Measurements from ENCODE around the gene CSNK1E.

CSNK1E gene

DNA sequence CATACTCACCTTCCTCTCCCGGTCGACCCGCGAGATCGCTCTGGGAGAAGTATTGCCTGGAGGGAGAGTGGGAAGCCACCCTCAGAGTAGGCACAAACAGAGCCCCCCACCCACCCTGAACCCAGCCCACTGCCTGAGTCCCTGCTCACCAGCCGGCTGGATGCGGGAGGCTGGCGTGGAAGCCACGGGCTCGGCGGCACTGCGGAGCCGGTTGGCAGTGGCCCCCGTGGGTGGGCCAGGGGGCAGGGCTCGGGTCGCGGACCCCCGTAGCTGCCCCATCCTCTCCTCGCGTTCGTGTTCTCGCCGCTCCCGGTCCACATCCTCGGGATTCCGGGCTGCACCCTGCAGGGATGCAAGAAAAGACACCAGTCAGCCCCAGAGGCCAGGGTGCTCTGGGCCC is 23.0 kb downstream of the CSNK1E start:
- no peak overlapping the region for H3K4me3 ChIP-seq (ENCODE audit: insufficient read length, low read depth)
- peaks cover 95% of the 10 kb centered on the region for H3K36me3 ChIP-seq (ENCODE audit: insufficient read depth, insufficient read length, low read length)
- TF ChIP-seq SUZ12 (IDR thresholded peaks at IDR 0.05; ENCODE audit: extremely low read depth, insufficient read depth, insufficient read length) (no peak), YY1 (IDR thresholded peaks at IDR 0.05; ENCODE audit: insufficient read depth, insufficient read length) (no peak), ZNF274 (IDR thresholded peaks at IDR 0.05; ENCODE audit: low read depth, low read length) (no peak)
- no peak for DNase-seq (ENCODE audit: low read depth, low spot score)
- H3K9me3 ChIP-seq (ENCODE audit: insufficient read depth, low read length) = no peaks in the 10 kb centered on the region
- no peak overlapping the region for H3K9ac ChIP-seq (ENCODE audit: insufficient read length, low read depth)
- H3K4me1 ChIP-seq (ENCODE audit: insufficient read depth, insufficient read length) = peaks cover 8% of the 10 kb centered on the region
- no peaks in the 10 kb centered on the region for H3K27me3 ChIP-seq (ENCODE audit: insufficient read depth, insufficient read length)

DNA sequence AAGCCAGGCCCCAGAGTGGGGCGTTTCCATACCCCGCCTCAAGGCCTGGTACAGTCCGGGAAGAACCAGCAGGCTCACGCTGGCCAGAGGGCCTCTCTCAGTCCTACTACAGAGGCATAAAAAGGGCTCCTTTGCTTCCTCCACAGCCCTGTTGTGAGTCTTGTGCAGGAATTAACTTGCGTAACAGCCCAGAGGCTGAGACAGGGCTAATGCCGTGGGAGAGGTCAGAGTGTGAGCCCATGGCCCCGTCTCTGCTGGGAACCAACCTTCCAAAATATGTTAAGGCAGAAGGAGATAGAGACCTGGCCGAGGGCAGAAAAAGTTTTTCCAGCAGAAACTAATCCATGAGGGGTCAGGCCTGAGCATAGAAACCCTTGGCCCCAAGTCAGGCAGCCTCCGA is 24.5 kb downstream of the CSNK1E start:
- no peak for TF ChIP-seq YY1 (IDR thresholded peaks at IDR 0.05; ENCODE audit: insufficient read depth, insufficient read length)
- TF ChIP-seq SUZ12 (IDR thresholded peaks at IDR 0.05; ENCODE audit: extremely low read depth, insufficient read depth, insufficient read length) = no peak
- TF ChIP-seq ZNF274 (IDR thresholded peaks at IDR 0.05; ENCODE audit: low read depth, low read length) = no peak
- Histone ChIP-seq H3K9ac (ENCODE audit: insufficient read length, low read depth) (no peak overlapping the region), H3K27me3 (ENCODE audit: insufficient read depth, insufficient read length) (no peaks in the 10 kb centered on the region), H3K9me3 (ENCODE audit: insufficient read depth, low read length) (no peaks in the 10 kb centered on the region), H3K36me3 (ENCODE audit: insufficient read depth, insufficient read length, low read length) (peaks cover 82% of the 10 kb centered on the region), H3K4me1 (ENCODE audit: insufficient read depth, insufficient read length) (peaks cover 4% of the 10 kb centered on the region), H3K4me3 (ENCODE audit: insufficient read length, low read depth) (no peak overlapping the region)
- DNase-seq (ENCODE audit: low read depth, low spot score) = no peak

DNA sequence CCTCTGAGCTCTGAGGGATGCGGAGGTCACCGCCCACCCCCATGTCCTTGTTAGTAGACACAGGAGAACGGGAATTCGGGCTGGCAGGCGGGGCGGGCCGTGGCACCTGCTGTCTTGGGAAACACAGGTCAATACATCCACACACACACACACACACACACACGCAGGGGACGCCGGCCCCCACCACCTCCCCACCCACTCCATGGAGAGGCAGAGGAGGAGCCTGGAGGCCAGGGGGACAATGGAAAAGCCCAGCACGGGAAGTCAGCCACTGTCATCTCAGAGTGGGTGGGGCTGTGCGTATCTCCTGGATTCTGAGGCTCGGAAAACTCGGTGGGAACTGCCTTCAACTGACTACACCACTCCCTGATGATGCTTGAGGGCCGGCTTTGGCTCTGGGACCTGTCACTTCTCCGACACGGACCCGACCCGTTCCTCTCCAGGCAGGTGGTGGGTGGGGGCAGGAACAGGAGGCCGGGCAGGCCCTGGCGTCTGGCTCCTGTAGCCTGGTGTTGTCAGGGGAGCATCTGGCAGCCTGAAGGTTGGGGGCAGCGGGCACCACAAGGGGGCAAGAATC is 25.9 kb downstream of the CSNK1E start:
- Histone ChIP-seq H3K36me3 (ENCODE audit: insufficient read depth, insufficient read length, low read length) (peaks cover 68% of the 10 kb centered on the region), H3K4me1 (ENCODE audit: insufficient read depth, insufficient read length) (peaks cover 9% of the 10 kb centered on the region), H3K9ac (ENCODE audit: insufficient read length, low read depth) (no peak overlapping the region), H3K27me3 (ENCODE audit: insufficient read depth, insufficient read length) (no peaks in the 10 kb centered on the region), H3K9me3 (ENCODE audit: insufficient read depth, low read length) (no peaks in the 10 kb centered on the region), H3K4me3 (ENCODE audit: insufficient read length, low read depth) (no peak overlapping the region)
- DNase-seq (ENCODE audit: low read depth, low spot score) = no peak
- TF ChIP-seq ZNF274 (IDR thresholded peaks at IDR 0.05; ENCODE audit: low read depth, low read length) (no peak), YY1 (IDR thresholded peaks at IDR 0.05; ENCODE audit: insufficient read depth, insufficient read length) (no peak), SUZ12 (IDR thresholded peaks at IDR 0.05; ENCODE audit: extremely low read depth, insufficient read depth, insufficient read length) (no peak)

DNA sequence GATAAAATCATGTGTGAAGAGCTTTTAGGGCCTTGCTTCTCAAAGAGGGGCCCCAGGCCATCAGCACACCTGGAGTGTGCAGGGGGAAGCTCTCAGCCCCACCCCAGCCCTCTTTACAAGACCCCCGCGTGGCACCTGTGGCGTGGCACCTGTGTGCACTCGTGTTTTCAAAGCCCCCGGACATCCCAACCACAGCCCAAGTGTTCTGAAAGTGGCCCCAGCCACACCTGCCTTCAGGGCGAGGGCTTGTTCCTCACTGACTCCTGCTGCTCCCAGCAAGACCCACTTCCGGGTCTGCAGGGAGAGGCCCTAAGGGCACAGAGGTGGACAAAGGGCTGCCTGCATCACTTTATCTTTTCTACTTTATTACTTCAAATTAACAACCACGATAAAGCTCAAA is 26.9 kb downstream of the CSNK1E start:
- H3K36me3 ChIP-seq (ENCODE audit: insufficient read depth, insufficient read length, low read length) = peaks cover 59% of the 10 kb centered on the region
- TF ChIP-seq ZNF274 (IDR thresholded peaks at IDR 0.05; ENCODE audit: low read depth, low read length) (no peak), YY1 (IDR thresholded peaks at IDR 0.05; ENCODE audit: insufficient read depth, insufficient read length) (no peak), SUZ12 (IDR thresholded peaks at IDR 0.05; ENCODE audit: extremely low read depth, insufficient read depth, insufficient read length) (no peak)
- no peak overlapping the region for H3K4me3 ChIP-seq (ENCODE audit: insufficient read length, low read depth)
- DNase-seq (ENCODE audit: low read depth, low spot score) = no peak
- H3K9ac ChIP-seq (ENCODE audit: insufficient read length, low read depth) = no peak overlapping the region
- no peaks in the 10 kb centered on the region for H3K9me3 ChIP-seq (ENCODE audit: insufficient read depth, low read length)
- H3K4me1 ChIP-seq (ENCODE audit: insufficient read depth, insufficient read length) = peaks cover 9% of the 10 kb centered on the region
- H3K27me3 ChIP-seq (ENCODE audit: insufficient read depth, insufficient read length) = no peaks in the 10 kb centered on the region

DNA sequence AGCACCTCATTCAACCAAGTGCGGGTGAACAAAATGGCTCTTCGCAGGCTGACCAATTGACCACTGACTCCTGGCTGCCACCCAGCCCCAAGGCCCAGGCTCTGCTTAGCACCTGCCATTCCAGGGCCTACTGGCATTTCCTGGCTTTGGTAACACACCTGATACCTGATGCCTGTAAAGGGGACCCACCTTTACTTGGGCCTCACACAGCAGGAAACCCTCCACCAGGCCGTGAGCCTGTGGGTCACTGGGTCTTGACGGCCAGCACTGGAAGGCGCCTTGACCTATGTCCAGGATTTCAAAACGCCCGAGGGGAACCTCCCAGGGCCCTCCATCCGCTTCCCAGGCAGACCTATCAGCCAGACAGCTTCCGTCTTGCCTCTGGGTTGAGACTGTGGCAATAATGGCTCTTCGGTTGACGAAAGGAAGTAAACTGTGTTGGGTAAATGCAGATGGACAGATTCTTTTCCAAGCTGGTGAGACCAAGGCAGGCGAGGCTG is 27.6 kb downstream of the CSNK1E start:
- H3K4me1 ChIP-seq (ENCODE audit: insufficient read depth, insufficient read length) = peaks cover 11% of the 10 kb centered on the region
- peaks cover 52% of the 10 kb centered on the region for H3K36me3 ChIP-seq (ENCODE audit: insufficient read depth, insufficient read length, low read length)
- no peaks in the 10 kb centered on the region for H3K9me3 ChIP-seq (ENCODE audit: insufficient read depth, low read length)
- no peak for DNase-seq (ENCODE audit: low read depth, low spot score)
- no peak overlapping the region for H3K9ac ChIP-seq (ENCODE audit: insufficient read length, low read depth)
- no peak for TF ChIP-seq SUZ12 (IDR thresholded peaks at IDR 0.05; ENCODE audit: extremely low read depth, insufficient read depth, insufficient read length)
- TF ChIP-seq ZNF274 (IDR thresholded peaks at IDR 0.05; ENCODE audit: low read depth, low read length) = no peak
- TF ChIP-seq YY1 (IDR thresholded peaks at IDR 0.05; ENCODE audit: insufficient read depth, insufficient read length) = no peak
- H3K27me3 ChIP-seq (ENCODE audit: insufficient read depth, insufficient read length) = no peaks in the 10 kb centered on the region
- no peak overlapping the region for H3K4me3 ChIP-seq (ENCODE audit: insufficient read length, low read depth)

DNA sequence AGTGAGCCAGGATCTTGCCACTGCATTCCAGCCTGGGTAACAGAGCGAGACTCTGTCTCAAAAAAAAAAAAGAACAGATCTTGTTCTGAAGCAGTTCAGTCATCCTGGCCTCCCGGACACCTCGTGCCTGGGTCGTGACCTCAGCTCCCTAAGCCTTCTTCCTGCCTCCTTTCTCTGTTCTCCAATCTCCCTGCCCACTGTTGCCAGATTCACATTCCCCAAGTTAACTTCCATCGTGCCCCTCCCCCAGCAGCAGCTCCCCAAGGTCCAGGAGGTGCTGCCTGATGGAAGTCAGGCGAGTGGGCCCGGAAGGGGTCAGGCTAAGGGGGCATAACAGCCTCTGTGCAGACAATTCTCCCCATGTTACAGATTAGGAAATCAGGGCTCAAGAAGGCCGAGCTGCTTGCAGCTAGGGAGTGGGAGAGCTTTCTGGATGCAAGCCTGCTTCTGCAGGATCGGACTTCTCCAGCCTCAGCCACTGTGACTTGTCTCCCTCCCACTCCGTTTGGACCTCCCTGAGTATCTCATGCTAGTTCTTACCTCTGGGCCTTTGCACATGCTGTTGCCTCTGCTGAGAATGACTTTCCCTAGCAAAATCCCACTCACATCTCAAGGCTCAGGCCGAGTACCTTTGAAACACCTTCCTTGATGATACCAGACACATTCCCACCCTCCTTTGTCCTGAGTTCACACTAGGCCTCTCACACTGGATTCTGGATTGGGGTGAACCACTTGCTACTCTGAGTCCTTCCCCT is 30.1 kb downstream of the CSNK1E start:
- no peak for DNase-seq (ENCODE audit: low read depth, low spot score)
- H3K36me3 ChIP-seq (ENCODE audit: insufficient read depth, insufficient read length, low read length) = peaks cover 29% of the 10 kb centered on the region
- H3K27me3 ChIP-seq (ENCODE audit: insufficient read depth, insufficient read length) = no peaks in the 10 kb centered on the region
- TF ChIP-seq YY1 (IDR thresholded peaks at IDR 0.05; ENCODE audit: insufficient read depth, insufficient read length) (no peak), ZNF274 (IDR thresholded peaks at IDR 0.05; ENCODE audit: low read depth, low read length) (no peak), SUZ12 (IDR thresholded peaks at IDR 0.05; ENCODE audit: extremely low read depth, insufficient read depth, insufficient read length) (no peak)
- peak overlapping the region; percentile 13 for H3K9ac ChIP-seq (ENCODE audit: insufficient read length, low read depth)
- peaks cover 14% of the 10 kb centered on the region for H3K4me1 ChIP-seq (ENCODE audit: insufficient read depth, insufficient read length)
- H3K4me3 ChIP-seq (ENCODE audit: insufficient read length, low read depth) = no peak overlapping the region
- no peaks in the 10 kb centered on the region for H3K9me3 ChIP-seq (ENCODE audit: insufficient read depth, low read length)

DNA sequence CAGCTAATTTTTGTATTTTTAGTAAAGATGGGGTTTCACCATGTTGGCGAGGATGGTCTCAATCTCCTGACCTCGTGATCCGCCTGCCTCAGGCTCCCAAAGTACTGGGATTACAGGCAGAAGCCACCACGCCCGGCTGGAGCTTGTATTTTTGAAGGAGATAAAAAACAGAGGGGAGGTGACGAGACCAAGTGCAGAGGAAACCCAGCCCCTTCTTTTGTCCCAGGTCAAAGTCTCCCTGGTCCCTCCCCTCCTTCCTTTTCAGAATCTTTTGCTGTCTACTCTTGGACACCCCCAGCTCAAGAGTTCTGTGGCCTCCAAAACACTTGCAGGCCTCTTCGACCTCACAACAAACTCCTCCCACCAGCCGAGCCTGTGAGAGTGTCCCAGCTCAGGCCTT is 32.2 kb downstream of the CSNK1E start:
- TF ChIP-seq YY1 (IDR thresholded peaks at IDR 0.05; ENCODE audit: insufficient read depth, insufficient read length) = no peak
- no peak for TF ChIP-seq SUZ12 (IDR thresholded peaks at IDR 0.05; ENCODE audit: extremely low read depth, insufficient read depth, insufficient read length)
- no peak for TF ChIP-seq ZNF274 (IDR thresholded peaks at IDR 0.05; ENCODE audit: low read depth, low read length)
- Histone ChIP-seq H3K36me3 (ENCODE audit: insufficient read depth, insufficient read length, low read length) (peaks cover 13% of the 10 kb centered on the region), H3K9ac (ENCODE audit: insufficient read length, low read depth) (no peak overlapping the region), H3K27me3 (ENCODE audit: insufficient read depth, insufficient read length) (no peaks in the 10 kb centered on the region), H3K9me3 (ENCODE audit: insufficient read depth, low read length) (no peaks in the 10 kb centered on the region), H3K4me1 (ENCODE audit: insufficient read depth, insufficient read length) (peaks cover 13% of the 10 kb centered on the region), H3K4me3 (ENCODE audit: insufficient read length, low read depth) (no peak overlapping the region)
- no peak for DNase-seq (ENCODE audit: low read depth, low spot score)

Measured in NT2/D1 (cell line).